HG03575 (cell line): Measurements from ENCODE around the gene NPAS2.

Experiments used
- ATAC-seq: cut with Tn5 transposase; IDR thresholded peaks from one replicate; pipeline ENCODE4 v1.9.1; 2021; ENCODE audit not compliant: unreplicated experiment, insufficient number of reproducible peaks, low FRiP score; ENCODE audit errors: extremely low read depth

Gene NPAS2

GRCh38 chr2:101012706-101013181 is 192.8 kb downstream of the NPAS2 start:
- ATAC-seq = no peak

- no peak for ATAC-seq
Measured at GRCh38 chr2:101014264-101014857, 194.4 kb downstream of the NPAS2 start.

DNA sequence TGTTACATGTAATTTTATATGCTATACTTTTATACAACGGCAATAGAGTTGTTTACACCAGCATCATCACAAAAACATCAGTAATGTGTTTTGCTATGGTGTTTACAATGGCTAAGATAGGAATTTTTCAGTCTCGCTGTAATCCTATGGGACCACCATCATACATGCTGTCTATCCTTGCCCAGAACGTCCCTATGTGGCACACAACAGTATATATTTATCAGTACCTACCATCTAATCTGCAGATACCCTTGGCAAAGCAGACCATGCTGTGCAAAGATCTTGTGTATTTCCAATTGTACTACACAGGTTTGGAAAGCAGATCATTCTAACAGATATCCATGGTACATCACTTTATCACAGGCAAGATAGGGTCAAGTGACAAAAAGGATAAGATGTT is 197.4 kb downstream of the NPAS2 start:
- no peak for ATAC-seq

GRCh38 chr2:101018934-101019333 is 199.0 kb downstream of the NPAS2 start:
- no peak for ATAC-seq

DNA sequence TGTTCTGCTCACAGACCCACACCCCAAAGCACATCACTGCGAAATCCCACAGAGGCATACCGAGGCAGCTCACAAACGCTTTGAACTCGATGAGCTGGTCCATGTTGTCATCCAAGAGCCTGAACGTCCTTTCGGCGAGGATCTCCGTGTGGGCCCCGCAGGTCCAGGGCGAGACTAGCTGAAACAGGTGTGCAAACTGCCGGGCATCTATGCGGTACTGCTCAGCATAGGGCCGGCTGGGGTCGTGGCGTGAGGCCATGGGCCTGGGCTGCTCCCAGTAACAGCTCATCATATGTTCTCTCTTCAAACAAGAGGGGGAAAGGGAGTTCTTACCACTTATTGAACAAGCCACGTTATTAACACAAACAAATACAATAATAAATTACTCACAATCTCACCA is 202.3 kb downstream of the NPAS2 start:
- no peak for ATAC-seq

GRCh38 chr2:101023327-101024107 is 203.6 kb downstream of the NPAS2 start:
- ATAC-seq = no peak

DNA sequence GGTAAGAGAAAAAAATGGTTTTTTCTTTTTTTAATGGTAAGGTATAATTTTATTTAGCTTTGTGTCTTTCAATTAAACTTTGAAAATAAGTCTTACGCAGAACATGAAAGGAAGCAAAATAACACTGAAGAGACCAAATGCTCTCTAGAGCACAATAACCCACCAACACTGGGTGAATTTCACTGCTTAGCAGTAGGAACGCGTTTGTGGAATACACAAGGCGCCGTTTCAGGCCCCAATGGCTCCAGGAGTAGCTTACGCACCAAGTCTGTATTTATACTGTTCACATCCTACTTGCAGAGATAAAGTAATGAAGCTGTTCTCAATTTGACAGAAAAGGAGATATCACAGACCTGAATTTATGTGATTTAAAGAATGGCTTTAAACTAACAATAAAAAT is 205.6 kb downstream of the NPAS2 start:
- ATAC-seq = no peak

DNA sequence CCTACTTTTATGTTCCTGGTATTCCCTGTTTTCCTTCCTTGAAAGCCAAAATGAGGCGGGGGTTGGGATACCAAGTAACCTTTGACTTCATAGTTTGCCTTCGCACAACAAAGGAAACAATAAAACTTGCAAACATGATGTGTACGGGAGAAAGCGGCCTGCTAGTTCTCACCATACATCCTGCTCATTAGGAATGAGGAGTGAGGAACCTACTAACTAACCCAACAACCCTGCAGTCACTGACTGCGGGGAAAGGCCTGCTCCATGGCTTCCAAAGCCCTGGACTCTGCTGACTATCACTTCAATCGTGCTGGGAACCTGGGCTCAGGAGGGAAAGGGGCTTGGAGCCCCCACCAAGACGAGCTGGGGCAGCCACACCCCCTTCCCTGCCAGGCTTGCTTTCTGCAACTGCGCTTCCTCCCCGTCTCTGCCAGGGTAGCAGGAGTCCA is 206.3 kb downstream of the NPAS2 start:
- no peak for ATAC-seq

DNA sequence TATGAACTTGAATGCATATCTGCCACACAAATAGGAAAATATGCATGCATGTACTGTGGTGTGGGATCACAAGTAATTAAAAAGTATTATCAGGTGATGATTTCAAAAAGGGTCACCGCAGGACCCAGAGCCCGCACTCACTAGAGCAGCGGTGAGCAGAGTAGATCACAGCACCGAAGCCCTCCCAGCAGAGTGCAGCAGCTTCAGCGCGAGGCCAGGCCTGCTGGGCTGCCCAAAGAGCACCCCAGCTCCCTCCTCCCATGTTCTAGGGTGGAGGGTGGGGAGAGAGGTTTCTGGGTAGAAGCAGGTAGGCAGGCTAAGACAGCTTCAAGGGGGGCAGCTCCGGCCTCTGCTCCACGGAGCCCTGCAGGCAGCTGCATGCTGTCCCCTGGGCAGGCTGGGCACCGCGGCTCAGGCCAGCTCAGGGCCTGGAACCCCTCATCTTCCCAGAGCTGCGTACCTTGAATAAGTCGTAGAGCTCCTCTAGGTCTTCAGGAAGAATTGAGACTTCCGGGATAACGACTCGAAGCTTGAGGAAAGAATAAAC is 207.1 kb downstream of the NPAS2 start:
- no peak for ATAC-seq

- no peak for ATAC-seq
Measured at GRCh38 chr2:101027852-101028251, 207.9 kb downstream of the NPAS2 start.

DNA sequence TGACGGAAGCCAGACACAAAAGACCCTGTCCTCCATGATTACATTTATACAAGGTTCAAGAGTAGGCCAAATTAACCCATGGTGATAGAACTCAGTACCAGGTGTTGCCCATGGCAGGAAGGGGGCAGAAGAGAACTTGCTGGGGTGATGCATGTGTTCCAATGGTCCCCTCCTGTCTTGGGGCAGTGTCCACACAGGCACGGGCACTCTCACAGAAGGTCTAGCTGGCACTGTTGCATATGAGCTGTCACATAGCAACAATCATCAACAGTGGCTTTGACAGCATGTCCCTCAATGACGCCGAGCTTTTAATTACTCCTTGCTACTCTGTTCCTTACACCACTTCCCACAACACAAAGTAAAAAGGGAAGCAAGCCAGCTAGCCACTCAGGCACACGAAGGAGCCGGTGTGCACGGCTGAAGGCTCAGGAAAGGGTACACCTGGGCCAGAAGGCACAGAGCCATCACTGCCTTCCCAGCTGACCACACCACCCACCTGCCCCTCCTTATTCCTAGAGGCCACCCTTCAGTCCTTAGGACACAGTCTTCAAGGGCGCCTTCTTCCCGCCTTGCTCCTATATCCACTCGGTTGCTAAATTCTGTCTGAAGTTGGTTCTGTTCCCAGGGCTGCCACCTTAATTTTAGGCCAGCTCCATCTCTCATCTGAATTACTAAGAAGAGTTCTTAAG is 211.1 kb downstream of the NPAS2 start:
- no peak for ATAC-seq

- no peak for ATAC-seq
Measured at GRCh38 chr2:101032084-101032776, 212.3 kb downstream of the NPAS2 start.

DNA sequence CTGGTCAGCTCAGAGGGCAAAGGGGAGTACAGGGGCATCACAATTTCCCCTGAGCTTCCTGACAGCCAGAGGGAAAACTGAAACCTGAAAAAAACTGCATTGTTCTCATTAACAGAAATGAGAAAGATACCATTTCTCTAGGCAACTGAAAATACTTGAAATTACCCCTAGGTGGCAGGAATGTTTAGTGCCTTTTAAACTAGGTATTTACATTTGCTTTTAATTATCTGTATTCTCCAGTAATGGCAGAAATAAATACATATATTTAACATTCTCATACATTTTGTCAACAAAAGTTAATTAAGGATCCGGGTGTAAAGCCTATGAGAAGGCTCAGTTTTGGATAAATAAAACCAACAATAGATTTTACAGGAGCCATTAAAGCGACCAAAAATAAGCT is 216.6 kb downstream of the NPAS2 start:
- ATAC-seq = no peak

DNA sequence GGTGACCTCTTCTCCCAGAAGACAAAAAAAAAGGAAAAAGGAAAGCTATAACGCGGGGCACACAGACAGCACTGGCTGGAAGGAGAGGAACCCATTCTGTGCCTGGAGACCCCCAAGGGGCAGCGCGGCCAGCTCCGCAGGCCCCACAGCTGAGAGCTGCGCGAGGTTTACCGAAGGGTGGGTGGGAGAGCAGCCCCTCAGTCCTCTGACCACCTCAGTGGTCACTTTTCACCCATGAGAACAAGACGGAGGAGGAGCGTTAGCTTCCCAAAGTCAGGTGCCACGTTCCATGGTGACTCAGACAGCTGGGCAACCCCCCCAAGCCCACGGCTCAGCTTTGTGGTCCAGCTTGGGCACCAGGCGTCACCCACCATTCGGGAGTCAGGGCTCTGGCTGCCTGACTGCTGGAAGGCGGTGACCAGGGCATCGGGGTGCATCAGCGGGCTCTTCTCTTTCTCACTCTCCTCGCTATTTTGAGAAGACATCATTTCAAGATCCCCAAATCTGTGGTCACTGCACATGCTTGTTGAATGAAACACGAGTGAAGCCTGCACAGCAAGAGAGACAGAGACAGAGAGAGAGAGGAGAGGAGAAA is 217.3 kb downstream of the NPAS2 start:
- no peak for ATAC-seq

DNA sequence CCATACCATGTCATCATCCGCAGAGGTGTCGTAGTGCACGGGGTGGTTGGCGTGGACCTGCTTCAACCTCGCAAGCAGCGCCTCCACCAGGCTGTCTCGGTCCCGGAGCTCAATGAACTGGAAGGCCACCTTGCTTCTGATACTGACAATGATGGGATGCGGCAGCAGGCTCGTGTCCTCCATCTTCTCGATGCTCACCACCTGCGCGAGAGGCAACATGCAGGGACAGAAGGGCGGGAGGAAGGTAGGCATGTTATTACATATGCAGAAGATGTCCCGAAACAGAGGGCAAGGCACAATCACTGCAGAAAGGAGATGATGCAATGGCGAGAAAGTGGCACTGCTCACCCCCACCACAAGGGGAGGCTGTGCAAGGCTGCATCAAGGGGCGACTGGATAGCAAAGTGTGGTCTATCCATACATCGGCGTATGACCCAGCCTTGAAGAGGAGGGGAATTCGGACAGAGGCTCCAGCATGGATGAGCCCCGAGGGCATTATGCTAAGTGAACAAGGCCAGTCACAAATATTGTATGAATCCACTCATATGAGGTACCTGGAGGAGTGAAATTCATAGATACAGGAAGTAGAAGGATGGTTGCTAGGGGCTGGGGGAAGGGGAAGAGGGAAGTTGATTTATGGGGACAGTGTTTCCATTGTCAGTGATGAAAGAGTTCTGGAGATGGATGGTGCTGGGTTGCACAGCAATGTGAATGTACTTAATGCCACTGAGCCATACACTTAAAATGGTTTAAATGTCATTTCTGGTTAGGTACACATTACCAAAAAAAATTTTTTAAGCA is 218.7 kb downstream of the NPAS2 start:
- ATAC-seq = no peak

DNA sequence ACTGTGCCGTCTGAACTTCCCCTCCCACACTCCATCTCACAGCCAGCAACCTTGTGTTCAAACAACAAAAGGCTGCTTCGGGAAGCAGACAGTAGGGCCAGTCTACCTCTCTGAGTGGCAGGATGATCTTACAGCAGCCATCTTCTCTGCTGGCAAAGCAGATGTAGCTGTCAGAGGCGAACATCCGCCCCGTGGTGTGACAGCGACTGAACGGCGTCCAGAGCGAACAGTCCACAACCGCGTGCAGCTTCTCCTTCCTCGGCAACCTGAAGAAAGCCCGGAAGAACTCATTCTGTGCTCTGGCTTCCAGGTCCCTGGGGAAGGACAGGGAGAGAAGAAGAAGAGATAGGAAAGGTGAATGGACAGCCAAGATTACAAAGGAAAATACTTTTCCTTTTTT is 220.1 kb downstream of the NPAS2 start:
- no peak for ATAC-seq

- ATAC-seq = no peak
Measured at GRCh38 chr2:101040761-101041160, 220.8 kb downstream of the NPAS2 start.

DNA sequence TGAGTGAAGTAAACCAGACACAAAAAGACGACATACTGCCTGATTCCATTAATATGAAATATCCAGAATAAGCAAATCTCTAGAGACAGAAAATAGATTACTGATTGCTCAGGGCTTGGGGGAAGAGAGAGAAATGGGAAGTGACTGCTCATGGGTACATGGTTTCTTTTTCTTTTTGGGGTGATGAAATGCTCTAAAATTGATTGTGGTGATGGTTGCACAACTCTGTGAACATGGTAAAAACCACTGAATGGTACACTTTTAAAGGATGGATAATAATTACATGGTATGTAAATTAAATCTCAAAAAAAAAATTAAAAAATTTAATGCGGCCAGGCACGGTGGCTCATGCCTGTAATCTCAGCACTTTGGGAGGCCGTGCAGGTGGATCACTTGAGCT is 221.5 kb downstream of the NPAS2 start:
- no peak for ATAC-seq
